Measurements from ENCODE around the gene B4GALT3.

DNA sequence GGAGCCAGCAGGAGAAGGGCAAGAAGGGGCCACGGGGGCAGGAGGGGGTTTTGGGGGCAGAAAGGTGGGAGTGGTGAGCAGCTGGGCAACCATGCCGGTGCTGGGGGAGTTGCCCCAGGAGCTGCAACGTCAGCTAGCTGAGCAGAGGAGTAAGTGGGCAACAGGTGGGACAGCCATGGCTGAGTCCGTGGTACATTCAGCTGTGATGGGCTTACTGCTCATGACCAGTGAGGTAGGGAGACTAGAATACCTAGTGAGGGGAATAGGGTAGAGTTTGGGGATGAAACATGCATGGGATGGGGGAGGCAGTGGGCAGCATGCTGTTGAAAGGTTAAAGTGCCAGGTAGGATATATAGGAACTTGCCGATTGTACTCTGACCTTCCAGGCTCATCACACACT, 15.7 kb downstream of the B4GALT3 start:
- TF ChIP-seq YY1 (IDR thresholded peaks at IDR 0.05; ENCODE audit: low read depth) (no peak), EP300 (IDR thresholded peaks at IDR 0.05; ENCODE audit: borderline replicate concordance) (no peak), EGR1 (IDR thresholded peaks at IDR 0.05) (no peak), FOXM1 (IDR thresholded peaks at IDR 0.05; ENCODE audit: borderline replicate concordance, low read depth) (no peak)
- TF ChIP-seq, protein P1, sequence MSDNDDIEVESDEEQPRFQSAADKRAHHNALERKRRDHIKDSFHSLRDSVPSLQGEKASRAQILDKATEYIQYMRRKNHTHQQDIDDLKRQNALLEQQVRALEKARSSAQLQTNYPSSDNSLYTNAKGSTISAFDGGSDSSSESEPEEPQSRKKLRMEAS (IDR thresholded peaks at IDR 0.05): no peak

Data from Ishikawa (cell line).